ENCODE results near the gene TRIM33. TPM values are rescaled to one million over a fixed set of nuclear protein-coding genes. Genes with fewer than 3 reads are reported as not detected.

Gene TRIM33
- total and polyA plus RNA-seq, 10 of the 15 experiments (the other 5 are each of a cell fraction or from before 2014, with no cell fraction given) = 9.0 to 40.3 (median 22.0) TPM

DNA sequence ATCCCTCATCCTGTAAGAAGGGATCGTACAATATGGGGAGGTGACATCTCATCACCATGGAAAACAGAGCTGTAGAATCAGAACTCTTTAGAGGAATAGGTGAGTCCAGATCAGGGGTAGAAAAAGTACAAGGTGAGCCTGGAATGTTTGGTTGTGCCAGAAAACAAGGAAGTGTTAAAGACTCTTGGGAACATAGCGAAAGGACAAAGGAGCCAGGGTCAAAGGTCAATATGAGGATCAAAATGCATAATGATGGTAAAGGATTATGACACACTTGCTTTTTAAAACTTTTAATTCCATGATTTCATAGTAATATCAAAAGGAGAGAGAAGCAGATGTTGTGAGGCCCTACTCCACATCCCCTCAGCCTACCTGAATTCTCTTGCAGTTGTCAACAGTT, 19.2 kb upstream of the TRIM33 start:
- 94% methylated on average over 2 of the region's 2 CpGs for WGBS (ENCODE audit: insufficient coverage, insufficient replicate concordance, low lambda C conversion rate, missing lambda C conversion rate)
- no peaks in the 10 kb centered on the region for H3K36me3 ChIP-seq (ENCODE audit: control insufficient read depth in 2 of 2, insufficient read depth in 2 of 2, low read length in 1 of 2)
- no peaks in the 10 kb centered on the region for H3K79me2 ChIP-seq (ENCODE audit: control insufficient read depth, insufficient read depth, low read length)
- H3K4me2 ChIP-seq (ENCODE audit: control insufficient read depth, insufficient read depth) = no peak overlapping the region
- ATAC-seq = no peak
- no TSS peak for BruUV-seq (replicated peaks)
- ChIA-PET SMC1A (ENCODE audit: uncharacterized antibody, unreplicated experiment) (no interaction called here), CTCF (no interaction called here), RAD21 (ENCODE audit: unreplicated experiment) (interaction anchor here (0.5 kb wide), 1 partner anchor 212 kb away, joined by 3 read pairs; no protein-coding TSS in a partner anchor), POLR2A (no interaction called here)
- no peak overlapping the region for H3K4me3 ChIP-seq
- no peak for DNase-seq (ENCODE audit: low read depth, low spot score)
- in situ Hi-C loops (cut with MboI) = no loop called here
- intact Hi-C loops (cut with micrococcal nuclease; ENCODE audit: unreplicated experiment) = no loop called here
- H2AFZ ChIP-seq (ENCODE audit: control insufficient read depth, low read depth, low read length) = no peak overlapping the region
- no peaks in the 10 kb centered on the region for H3K4me1 ChIP-seq (ENCODE audit: control insufficient read depth, insufficient read depth, low read length)
- no peak overlapping the region for H3K9ac ChIP-seq (ENCODE audit: control insufficient read depth, insufficient read depth, low read length)
- no peak overlapping the region for H3K27ac ChIP-seq (ENCODE audit: control insufficient read depth, insufficient read depth)
- no peaks in the 10 kb centered on the region for H3K27me3 ChIP-seq (replicated peaks in 1 of 2; ENCODE audit: control insufficient read depth in 2 of 2, insufficient read depth in 2 of 2, low read length in 1 of 2)
- H3K9me3 ChIP-seq (replicated peaks; ENCODE audit: control insufficient read depth, insufficient read depth, low read length) = no peaks in the 10 kb centered on the region
- FAIRE-seq = no peak
- no peaks in the 10 kb centered on the region for H4K20me1 ChIP-seq (ENCODE audit: control insufficient read depth, insufficient read depth)
- TF ChIP-seq ASH2L (IDR thresholded peaks at IDR 0.05; ENCODE audit: borderline replicate concordance, low read depth) (no peak), JUND (IDR thresholded peaks at IDR 0.05; ENCODE audit: low read depth, low read length) (no peak), ATF7 (IDR thresholded peaks at IDR 0.05; ENCODE audit: low read depth) (no peak), BRCA1 (IDR thresholded peaks at IDR 0.05; ENCODE audit: low read depth, low read length) (no peak), CREB1 (IDR thresholded peaks at IDR 0.05; ENCODE audit: low read depth) (no peak), HDAC2 (IDR thresholded peaks at IDR 0.05) (no peak), SMARCA5 (IDR thresholded peaks at IDR 0.05) (no peak), CHD2 (IDR thresholded peaks at IDR 0.05; ENCODE audit: borderline replicate concordance, low read depth, low read length) (no peak), PAX5 (IDR thresholded peaks at IDR 0.05; ENCODE audit: borderline replicate concordance, low read depth, low read length) (no peak), JUNB (IDR thresholded peaks at IDR 0.05) (no peak), RB1 (IDR thresholded peaks at IDR 0.05; ENCODE audit: borderline replicate concordance) (no peak), SIN3A (IDR thresholded peaks at IDR 0.05; ENCODE audit: low read depth, low read length) (no peak), PML (IDR thresholded peaks at IDR 0.05; ENCODE audit: low read length) (no peak), WRNIP1 (IDR thresholded peaks at IDR 0.05; ENCODE audit: borderline replicate concordance, low read depth, low read length) (no peak), RFX5 (IDR thresholded peaks at IDR 0.05; ENCODE audit: low read depth, low read length) (no peak), NR2F1 (conservative IDR thresholded peaks at IDR 0.05) (no peak)
- TF ChIP-seq, protein P1, sequence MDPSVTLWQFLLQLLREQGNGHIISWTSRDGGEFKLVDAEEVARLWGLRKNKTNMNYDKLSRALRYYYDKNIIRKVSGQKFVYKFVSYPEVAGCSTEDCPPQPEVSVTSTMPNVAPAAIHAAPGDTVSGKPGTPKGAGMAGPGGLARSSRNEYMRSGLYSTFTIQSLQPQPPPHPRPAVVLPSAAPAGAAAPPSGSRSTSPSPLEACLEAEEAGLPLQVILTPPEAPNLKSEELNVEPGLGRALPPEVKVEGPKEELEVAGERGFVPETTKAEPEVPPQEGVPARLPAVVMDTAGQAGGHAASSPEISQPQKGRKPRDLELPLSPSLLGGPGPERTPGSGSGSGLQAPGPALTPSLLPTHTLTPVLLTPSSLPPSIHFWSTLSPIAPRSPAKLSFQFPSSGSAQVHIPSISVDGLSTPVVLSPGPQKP (IDR thresholded peaks at IDR 0.05; ENCODE audit: low read depth, low read length) = no peak
- TF ChIP-seq, protein P2, sequence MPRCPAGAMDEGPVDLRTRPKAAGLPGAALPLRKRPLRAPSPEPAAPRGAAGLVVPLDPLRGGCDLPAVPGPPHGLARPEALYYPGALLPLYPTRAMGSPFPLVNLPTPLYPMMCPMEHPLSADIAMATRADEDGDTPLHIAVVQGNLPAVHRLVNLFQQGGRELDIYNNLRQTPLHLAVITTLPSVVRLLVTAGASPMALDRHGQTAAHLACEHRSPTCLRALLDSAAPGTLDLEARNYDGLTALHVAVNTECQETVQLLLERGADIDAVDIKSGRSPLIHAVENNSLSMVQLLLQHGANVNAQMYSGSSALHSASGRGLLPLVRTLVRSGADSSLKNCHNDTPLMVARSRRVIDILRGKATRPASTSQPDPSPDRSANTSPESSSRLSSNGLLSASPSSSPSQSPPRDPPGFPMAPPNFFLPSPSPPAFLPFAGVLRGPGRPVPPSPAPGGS (IDR thresholded peaks at IDR 0.05; ENCODE audit: borderline replicate concordance, insufficient read depth, low read depth, low read length, poor library complexity, severe bottlenecking) = no peak
- TF ChIP-seq, protein P3, sequence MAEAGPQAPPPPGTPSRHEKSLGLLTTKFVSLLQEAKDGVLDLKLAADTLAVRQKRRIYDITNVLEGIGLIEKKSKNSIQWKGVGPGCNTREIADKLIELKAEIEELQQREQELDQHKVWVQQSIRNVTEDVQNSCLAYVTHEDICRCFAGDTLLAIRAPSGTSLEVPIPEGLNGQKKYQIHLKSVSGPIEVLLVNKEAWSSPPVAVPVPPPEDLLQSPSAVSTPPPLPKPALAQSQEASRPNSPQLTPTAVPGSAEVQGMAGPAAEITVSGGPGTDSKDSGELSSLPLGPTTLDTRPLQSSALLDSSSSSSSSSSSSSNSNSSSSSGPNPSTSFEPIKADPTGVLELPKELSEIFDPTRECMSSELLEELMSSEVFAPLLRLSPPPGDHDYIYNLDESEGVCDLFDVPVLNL (IDR thresholded peaks at IDR 0.05; ENCODE audit: low read depth, low read length) = no peak
